Activated CD4-positive, alpha-beta T cell treated with anti-CD3 and anti-CD28 coated beads, Interleukin-2, Interleukin-6, amounts not matched to agents 100 ng/mL and 50 ng/mL, durations not matched to agents 16 hours and 8 hours (primary cell): ENCODE results near the gene HPD.
"Not testable (repeated sequence)": the region's sequence is repeated elsewhere in the genome, so short reads cannot be mapped to it uniquely, and the experiment has no call there.

Experiments
- DNase-seq: peaks from one replicate; pipeline ENCODE4 v3.0.0-alpha.2; 2020

The HPD gene

GRCh38 chr12:121861636-121862254 is 3.1 kb upstream of the HPD start:
- no peak for DNase-seq

DNA sequence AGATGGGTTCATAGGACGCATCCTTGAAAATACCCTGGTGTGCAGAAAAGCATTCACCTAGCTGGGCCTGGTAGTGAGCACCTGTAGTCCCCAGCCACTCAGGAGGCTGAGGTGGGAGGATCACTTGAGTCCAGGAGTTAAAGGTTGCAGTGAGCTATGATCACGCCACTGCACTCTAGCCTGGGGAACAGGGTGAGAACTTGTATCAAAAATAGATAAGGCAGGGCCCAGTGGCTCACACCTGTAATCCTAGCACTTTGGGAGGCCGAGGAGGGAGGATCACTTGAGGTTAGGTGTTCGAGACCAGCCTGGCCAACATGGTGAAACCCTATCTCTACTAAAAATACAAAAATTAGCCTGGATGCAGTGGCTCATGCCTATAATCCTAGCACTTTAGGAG is 2.0 kb upstream of the HPD start:
- not testable (repeated sequence) for DNase-seq

DNA sequence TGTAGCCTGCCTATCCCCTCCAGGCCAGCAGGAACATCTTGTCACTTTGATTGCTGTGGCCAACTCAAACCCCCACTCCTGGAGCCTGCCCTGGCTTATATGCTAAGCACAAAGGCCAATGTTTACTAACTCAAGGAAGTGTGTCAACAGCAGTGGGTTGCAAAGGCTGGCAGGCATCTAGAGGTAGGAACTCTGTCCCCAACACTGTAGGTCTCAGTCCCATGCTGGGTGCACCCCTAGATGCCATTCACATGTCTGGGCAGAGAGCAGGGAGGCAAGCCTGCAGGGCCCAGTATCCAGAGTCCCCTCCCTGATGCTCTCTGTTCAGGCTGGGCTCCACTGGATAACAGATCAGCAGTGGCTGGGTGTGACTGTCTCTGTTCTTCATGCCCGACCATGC is 1.6 kb upstream of the HPD start:
- DNase-seq = no peak

GRCh38 chr12:121858318-121858661 is 369 bp downstream of the HPD start:
- no peak for DNase-seq

DNA sequence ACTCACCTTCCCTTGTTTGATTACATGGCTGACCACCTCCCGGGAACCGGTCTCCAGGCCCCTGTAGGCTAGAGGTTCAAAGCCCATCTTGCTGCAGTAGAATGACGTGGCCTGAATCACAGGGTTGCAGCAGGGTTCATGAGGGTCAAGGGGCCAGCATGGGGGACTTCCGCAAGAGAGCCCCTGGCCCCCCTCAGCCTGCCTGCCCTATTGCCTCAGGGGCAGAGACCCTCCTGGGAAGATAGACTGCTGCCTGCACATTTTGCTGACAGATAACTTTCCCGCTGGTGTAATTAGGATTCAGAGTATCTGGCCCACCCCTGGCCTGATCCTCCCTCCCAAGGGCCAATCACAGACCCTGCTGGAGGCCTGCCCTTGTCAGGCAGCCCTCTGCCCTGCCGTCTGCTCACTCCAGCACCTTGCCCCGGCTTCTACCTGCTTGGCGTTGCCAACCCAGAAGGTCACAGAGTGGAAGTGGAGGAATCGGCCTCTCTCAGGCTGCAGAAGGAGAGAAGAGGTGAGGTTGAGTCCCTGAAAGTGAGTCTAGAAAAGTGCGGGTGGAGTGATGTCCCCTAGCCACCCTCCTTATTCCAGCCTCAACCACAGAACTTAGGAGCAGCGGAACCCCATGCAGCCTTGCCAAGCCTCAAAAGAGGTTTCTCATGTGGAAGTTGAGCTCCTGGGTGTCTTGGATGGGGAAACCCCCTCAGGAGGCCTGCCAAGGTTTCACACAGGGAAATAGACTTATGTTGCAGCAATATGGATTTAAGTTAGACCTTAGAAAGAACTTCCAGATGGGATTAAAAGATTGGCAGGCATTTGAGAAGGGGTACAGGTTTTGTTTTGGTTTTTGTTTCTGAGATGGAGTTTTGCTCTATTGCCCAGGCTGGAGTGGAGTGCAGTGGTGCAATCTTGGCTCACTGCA is 1.1 kb downstream of the HPD start:
- no peak for DNase-seq

- not testable (repeated sequence) for DNase-seq
These were observed 6.3 kb downstream of the HPD start for GRCh38 chr12:121852392-121852791.

GRCh38 chr12:121849665-121850064 is 9.0 kb downstream of the HPD start:
- no peak for DNase-seq

DNA sequence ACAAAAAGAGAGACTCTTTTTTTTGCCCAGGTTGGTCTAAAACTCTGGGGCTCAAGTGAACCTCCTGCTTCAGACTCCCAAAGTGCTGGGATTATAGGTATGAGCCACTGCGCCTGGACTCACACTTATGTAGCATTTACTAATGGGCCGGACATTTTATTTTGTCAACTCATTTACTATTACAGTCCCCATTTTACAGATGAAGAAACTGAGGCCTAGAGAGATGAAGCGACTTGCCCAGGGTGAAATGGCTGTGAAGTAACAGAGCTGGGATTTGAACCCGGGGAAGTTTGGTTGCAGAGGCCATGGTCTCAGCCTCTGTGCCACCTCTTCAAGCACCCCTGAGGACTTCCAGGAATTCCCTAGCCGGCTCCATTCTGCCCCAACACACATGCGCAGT is 9.4 kb downstream of the HPD start:
- no peak for DNase-seq

- DNase-seq = no peak
These were observed 13.0 kb downstream of the HPD start for GRCh38 chr12:121845701-121846100.

DNA sequence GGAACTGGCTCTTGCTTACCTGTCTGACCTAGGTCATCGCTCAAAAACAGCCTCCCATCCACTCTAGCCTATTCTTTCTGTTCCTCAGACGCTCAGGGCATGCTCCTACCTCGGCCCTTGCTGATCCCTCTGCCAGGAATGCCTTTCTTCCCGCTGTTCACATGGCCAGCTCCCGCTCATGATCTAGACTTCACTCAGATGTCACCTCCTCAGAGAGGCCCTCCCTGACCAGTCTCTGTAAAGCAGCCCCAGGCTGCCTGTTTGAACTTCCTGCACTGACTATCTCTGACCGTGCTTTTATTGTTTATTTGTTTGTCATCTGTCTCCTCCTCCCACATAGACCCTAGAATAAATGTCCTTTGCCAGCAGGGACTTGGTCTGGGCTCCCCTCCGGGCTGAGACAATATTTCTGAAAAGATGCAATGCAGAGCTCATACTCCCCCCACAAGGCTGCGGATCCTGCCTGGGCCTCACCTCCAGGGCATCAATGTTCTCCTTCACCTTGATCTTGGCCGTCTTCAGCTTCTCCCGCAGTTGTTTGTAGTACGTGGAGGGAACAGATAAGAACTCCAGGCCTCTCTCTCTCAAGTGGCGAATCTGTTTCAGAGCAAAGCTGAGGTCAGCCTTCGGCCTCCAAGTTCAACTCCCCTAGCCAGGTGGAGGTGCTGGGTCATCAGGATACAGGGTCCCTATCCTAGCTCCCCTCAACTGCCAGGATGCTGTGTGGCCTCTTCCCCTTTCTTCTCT is 15.2 kb downstream of the HPD start:
- no peak for DNase-seq

DNA sequence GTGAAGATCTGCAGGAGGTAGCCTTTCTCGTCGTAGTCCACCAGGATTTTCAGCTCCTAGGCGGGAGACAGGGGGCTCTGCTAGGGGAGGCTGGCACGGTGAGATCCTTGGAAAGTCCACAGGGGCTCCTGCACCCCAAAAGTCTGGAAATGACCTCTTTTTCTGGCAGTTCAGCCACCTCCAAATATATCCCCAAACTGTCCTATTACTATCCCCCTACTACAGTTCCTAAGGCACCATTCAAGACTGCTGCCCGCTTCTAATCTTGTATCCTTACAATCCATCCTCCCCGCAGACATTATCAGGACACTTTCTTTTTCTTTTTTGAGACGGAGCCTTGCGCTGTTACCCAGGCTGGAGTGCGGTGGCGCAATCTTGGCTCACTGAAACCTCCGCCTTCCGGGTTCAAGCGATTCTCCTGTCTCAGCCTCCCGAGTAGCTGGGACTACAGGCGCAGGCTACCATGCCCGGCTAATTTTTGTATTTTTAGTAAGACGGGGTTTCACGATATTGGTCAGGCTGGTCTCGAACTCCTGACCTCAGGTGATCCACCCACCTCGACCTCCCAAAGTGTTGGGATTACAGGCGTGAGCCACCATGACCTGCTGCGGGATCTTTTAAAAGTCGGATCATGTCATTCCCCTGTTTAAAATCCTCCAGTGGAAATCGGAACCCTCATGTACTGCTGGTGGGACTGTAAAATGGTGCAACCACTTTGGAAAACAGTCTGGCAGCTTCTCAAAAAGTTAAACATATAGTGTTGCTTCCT is 18.5 kb downstream of the HPD start:
- DNase-seq = no peak

GRCh38 chr12:121839106-121839992 is 19.3 kb downstream of the HPD start:
- peak; percentile 100 for DNase-seq

GRCh38 chr12:121838126-121838525 is 20.5 kb downstream of the HPD start:
- DNase-seq = no peak

DNA sequence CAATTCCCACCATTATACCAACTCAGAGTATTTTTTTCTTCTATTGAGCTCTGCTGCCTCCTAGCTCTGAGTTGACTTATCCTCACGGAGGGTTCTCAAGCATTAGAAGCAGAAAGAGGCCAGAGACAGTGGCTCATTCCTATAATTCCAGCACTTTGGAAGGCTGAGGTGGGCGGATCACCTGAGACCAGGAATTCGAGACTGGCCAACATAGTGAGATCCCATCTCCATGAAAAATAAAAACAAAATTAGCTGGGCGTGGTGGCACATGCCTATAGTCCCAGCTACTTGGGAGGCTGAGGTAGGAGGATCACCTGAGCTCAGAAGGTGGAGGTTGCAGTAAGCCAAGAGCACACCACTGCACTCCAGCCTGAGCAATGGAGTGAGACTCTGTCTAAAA is 21.0 kb downstream of the HPD start:
- DNase-seq = no peak

DNA sequence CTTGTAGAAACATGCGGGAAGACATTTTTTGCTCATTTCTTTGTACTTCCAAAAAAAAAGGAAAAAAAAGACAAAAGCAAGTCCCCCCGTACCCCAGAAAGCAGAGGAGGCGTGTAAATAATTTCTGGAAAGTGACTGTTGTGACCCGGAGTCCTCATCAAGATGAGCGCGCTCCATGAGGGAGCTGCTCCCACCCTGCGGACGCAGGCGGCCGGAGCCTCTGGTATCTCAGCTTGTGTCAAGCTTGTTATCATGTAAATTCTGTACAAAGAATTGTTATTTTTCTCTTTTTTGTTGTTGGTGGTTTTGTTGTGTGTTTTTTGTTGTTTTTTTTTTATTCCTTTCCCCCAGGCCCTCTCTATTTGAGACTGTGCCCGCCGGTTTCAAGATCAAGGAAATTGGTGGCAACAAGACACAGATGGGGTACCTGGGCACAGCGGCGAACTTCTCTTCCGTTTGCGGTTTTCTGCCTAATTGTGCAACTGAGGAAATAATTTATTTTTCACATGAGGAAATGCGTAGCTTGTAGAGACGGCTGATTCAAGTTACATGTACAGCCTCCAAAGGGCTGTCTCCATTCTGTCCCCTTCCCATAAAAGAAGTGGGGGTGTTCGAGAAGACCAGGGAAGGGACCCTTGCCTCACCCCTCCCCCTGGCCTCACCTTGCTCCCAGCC is 27.0 kb downstream of the HPD start:
- no peak for DNase-seq

DNA sequence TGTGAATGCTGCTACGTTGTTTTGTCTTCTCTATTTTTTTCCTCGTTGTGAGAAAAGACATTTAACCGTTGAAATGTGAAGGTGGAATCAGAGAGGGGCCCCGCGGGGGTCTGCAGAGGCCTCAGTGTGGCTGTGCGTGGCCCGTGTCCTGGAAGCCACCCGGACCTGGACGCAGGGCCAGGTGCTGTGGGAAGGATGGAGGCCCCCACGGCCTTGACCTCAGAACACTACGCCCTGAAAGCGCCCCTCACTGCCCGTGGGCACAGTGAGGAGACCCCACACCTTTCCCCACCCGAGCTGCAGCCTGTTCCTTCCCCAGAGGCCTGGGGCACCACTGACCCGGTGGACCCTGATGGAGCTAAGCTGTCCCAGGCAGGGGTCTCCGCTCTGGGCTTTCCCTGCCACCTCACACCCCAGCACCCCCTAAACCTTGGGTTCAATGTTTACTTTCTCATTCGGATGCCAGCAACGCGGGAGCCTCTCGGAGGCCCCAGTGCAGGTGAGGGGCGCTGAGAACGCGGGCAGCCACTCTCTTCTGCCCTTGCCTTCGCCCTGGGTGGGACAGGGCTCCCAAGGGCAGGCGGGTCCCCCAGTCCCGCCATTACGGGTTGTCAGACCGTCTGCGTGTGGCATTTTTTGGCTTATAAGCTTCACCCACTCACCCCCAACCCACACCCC is 27.9 kb downstream of the HPD start:
- DNase-seq = no peak

GRCh38 chr12:121830134-121830533 is 28.5 kb downstream of the HPD start:
- no peak for DNase-seq

DNA sequence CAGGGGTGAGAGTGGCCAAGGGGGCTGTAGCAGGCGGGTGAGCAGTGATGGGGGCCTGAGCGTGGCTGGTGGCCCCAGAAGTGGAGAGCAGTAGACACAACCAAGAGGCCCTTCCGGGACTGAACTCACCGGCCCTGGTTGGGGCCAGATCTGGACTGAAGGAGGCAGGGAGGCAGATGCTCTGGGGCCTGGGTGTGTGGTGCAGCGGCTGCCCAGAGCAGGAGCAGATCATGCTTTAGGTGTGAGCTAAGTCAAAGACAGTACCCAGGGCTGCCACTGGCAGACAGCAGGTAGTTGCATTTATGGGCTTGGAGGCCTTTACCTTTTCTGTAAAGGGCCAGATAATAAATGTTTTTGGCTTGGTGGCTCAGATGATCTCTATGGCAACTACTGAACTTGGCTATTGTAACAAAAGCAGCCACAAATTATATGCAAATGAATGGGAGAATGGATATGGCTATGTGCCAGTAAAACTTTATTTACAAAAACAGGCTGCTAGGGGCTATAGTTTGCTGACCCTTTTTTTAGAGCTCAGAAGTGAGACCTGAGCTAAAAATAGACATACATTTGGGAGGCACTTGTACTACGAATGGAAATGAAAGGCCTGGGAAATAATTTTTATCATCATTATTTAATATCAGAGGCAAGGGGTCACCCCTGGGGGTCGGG is 29.3 kb downstream of the HPD start:
- DNase-seq = no peak

DNA sequence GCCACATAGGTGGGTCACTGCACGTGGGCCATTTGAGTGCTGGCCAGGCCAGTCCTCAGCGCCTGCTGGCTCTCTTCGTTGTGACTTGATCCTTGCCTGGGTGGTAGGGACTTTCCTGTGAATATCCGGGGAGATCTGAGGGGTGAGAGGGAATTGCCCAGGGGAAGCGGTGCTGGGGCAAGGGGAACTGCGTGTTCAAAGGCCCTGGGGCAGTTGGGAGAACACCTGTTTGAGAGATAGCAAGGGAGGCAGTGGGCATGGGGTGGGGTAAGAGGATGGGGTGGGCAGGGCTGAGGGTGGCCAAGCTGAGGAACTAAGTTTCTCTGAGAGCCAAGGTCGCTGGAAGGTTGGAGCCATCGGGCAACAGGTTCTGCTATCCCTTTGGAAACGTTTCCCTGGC is 29.8 kb downstream of the HPD start:
- DNase-seq = no peak

DNA sequence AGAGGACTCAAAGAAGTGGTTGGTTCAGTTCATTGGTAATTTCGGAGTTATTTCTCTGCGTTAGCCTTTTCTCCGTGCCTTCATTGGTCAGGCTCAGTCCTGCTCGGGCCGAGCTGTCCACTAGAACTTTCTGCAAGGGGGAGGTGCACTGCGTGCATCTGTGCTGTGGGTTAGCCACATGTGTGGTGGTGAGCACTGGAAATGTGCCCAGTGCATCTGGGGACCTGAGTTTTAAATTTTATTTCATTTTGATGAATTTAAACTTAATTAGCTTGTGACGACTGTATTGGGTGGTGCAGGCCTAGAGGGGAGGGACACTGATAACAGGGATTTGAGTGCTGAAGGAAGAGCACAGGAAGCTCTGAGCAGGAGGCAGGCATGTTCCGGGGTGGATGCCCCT is 30.4 kb downstream of the HPD start:
- no peak for DNase-seq
